Smooth muscle cell (in vitro differentiated cells): ENCODE measurements around the gene ACTR3C. TPM values are rescaled to one million over a fixed set of nuclear protein-coding genes. Genes with fewer than 3 reads are reported as not detected.

ENCODE experiments used
- DNase-seq: peaks from one replicate; lab custom pipeline; 2025; ENCODE audit not compliant: unreplicated experiment; lab: John Stamatoyannopoulos, UW
- H2AFZ ChIP-seq: fragments of 200-600 bp; sonication (generic); 2 replicates; pipeline ENCODE4 v1.6.0; 2016; ENCODE audit warnings: antibody characterized with exemption, low read depth, mild to moderate bottlenecking
- H3F3A ChIP-seq: fragments of 200-600 bp; sonication (generic); 2 replicates; pipeline ENCODE4 v1.6.0; 2017; ENCODE audit warnings: antibody characterized with exemption, low read depth
- H3K27ac ChIP-seq: fragments of 200-600 bp; sonication (generic); 2 replicates; pipeline ENCODE4 v1.5.1; 2016; ENCODE audit warnings: low read depth, mild to moderate bottlenecking
- H3K27me3 ChIP-seq: fragments of 200-600 bp; sonication (generic); 2 replicates; pipeline ENCODE4 v1.6.1; 2016; ENCODE audit warnings: low read depth, mild to moderate bottlenecking
- H3K36me3 ChIP-seq: fragments of 200-600 bp; sonication (generic); 2 replicates; pipeline ENCODE4 v1.5.1; 2016; ENCODE audit warnings: low read depth
- H3K4me1 ChIP-seq: fragments of 200-600 bp; sonication (generic); 2 replicates; pipeline ENCODE4 v1.5.1; 2016; ENCODE audit warnings: low read depth
- H3K4me2 ChIP-seq: fragments of 200-600 bp; sonication (generic); 2 replicates; pipeline ENCODE4 v1.6.0; 2016; ENCODE audit warnings: mild to moderate bottlenecking
- H3K4me3 ChIP-seq: fragments of 200-600 bp; sonication (generic); 2 replicates; pipeline ENCODE4 v1.5.1; 2016; ENCODE audit warnings: mild to moderate bottlenecking
- H3K79me2 ChIP-seq: fragments of 200-600 bp; sonication (generic); 2 replicates; pipeline ENCODE4 v1.6.0; 2016; ENCODE audit warnings: low read depth, mild to moderate bottlenecking
- H3K9ac ChIP-seq: fragments of 200-600 bp; sonication (generic); 2 replicates; pipeline ENCODE4 v1.6.0; 2016; ENCODE audit warnings: low read depth
- H3K9me3 ChIP-seq: fragments of 200-600 bp; sonication (generic); replicated peaks from 2 replicates; pipeline ENCODE4 v1.5.1; 2016; ENCODE audit warnings: low read depth
- H4K20me1 ChIP-seq: fragments of 200-600 bp; sonication (generic); 2 replicates; pipeline ENCODE4 v1.6.0; 2016; ENCODE audit warnings: low read depth
- CTCF ChIP-seq: fragments of 200-600 bp; sonication (generic); IDR thresholded peaks from 2 replicates; pipeline ENCODE4 v1.5.1; 2017; ENCODE audit warnings: borderline replicate concordance, mild to moderate bottlenecking, antibody characterized with exemption; ENCODE audit not compliant: insufficient read depth, poor library complexity, severe bottlenecking
- WGBS: methylation state at CpG from one replicate; pipeline ENCODE4 v1.1.7; 2016; ENCODE audit warnings: low lambda C conversion rate; 5-methylcytosine and 5-hydroxymethylcytosine counted together
- polyA plus RNA-seq: library from polyadenylated mRNA; unstranded; fragments of >200 nt; fragmentation: Nextera tagmentation; extraction: Ambion mirVana; gene quantifications from 2 replicates; pipeline ENCODE4 v1.2.1, GENCODE V29; 2016
- total RNA-seq: library from RNA; depleted of rRNA; stranded (reverse); fragments of >200 nt; gene quantifications from 2 replicates; pipeline ENCODE4 v1.2.3, GENCODE V29; 2014

The ACTR3C gene
- total and polyA plus RNA-seq, 2 experiments from 2014 or later: 0.89 to 7.6 TPM

- no peaks in the 10 kb centered on the region for H4K20me1 ChIP-seq
- H3F3A ChIP-seq: no peaks in the 10 kb centered on the region
- H3K4me2 ChIP-seq: peak overlapping the region; percentile 25
- peaks cover 4% of the 10 kb centered on the region for H3K4me1 ChIP-seq
- WGBS: 26% methylated on average over 6 of the region's 6 CpGs
- H3K9ac ChIP-seq: no peak overlapping the region
- H3K27ac ChIP-seq: no peak overlapping the region
- peak; percentile 62 for TF ChIP-seq CTCF
- H2AFZ ChIP-seq: peak overlapping the region; percentile 28
- no peaks in the 10 kb centered on the region for H3K36me3 ChIP-seq
- H3K27me3 ChIP-seq: no peaks in the 10 kb centered on the region
- no peak overlapping the region for H3K4me3 ChIP-seq
- no peaks in the 10 kb centered on the region for H3K9me3 ChIP-seq
- H3K79me2 ChIP-seq: no peaks in the 10 kb centered on the region
- DNase-seq: no peak
Observed at GRCh38 chr7:150356265-150356897, 33.0 kb upstream of the ACTR3C start.

DNA sequence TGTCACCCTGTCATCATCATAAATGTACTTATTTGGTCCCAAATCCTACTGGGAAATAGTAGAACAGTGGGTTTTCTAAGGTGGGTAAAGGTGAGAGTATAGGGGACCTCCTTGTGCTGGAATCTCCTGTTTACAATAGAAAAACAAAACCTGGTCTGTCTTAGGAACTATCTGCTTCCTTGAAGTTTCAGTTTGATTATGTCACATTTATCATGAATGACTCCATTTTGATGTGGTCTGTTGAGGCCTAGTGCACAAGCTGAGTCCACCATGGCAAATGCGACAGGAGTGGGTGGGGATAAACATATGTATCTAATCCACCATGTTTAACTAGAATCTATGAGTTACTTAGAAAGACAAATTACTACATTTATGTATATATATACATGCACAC, 32.3 kb upstream of the ACTR3C start:
- no peak for TF ChIP-seq CTCF
- H3K4me3 ChIP-seq: no peak overlapping the region
- no peak overlapping the region for H3K9ac ChIP-seq
- no peak for DNase-seq
- H3K27ac ChIP-seq: no peak overlapping the region
- no peaks in the 10 kb centered on the region for H3F3A ChIP-seq
- 93% methylated on average over 1 of the region's 1 CpG for WGBS
- no peaks in the 10 kb centered on the region for H3K79me2 ChIP-seq
- no peak overlapping the region for H2AFZ ChIP-seq
- no peaks in the 10 kb centered on the region for H4K20me1 ChIP-seq
- H3K36me3 ChIP-seq: no peaks in the 10 kb centered on the region
- H3K4me1 ChIP-seq: peaks cover 4% of the 10 kb centered on the region
- no peak overlapping the region for H3K4me2 ChIP-seq
- no peaks in the 10 kb centered on the region for H3K27me3 ChIP-seq
- H3K9me3 ChIP-seq: no peaks in the 10 kb centered on the region

- Histone ChIP-seq H3K4me2 (no peak overlapping the region), H3K9ac (no peak overlapping the region), H3K27ac (no peak overlapping the region), H3F3A (no peaks in the 10 kb centered on the region), H3K4me3 (no peak overlapping the region), H3K9me3 (no peaks in the 10 kb centered on the region), H3K4me1 (peaks cover 2% of the 10 kb centered on the region), H3K36me3 (no peaks in the 10 kb centered on the region), H4K20me1 (no peaks in the 10 kb centered on the region), H3K79me2 (no peaks in the 10 kb centered on the region), H2AFZ (no peak overlapping the region), H3K27me3 (no peaks in the 10 kb centered on the region)
- 72% methylated on average over 8 of the region's 8 CpGs for WGBS
- TF ChIP-seq CTCF: no peak
- DNase-seq: no peak
Observed at GRCh38 chr7:150351587-150352194, 28.3 kb upstream of the ACTR3C start.

DNA sequence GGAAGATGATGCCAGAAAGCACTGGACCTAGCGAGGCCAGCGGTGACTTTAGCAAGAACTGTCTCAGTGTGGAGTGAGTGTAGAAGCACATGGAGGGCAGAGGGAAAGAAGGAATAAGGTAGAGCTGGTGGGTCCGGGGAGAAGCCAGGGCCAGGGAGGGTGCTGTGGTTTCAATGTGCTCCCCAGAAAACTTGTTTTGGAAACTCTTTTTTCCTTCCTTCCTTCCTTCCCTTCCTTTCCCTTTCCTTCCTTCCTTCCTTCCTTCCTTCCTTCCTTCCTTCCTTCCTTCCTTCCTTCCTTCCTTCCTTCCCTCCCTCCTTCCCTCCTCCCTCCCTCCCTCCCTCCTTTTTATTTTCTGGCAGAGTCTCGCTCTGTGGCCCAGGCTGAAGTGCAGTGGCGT, 23.6 kb upstream of the ACTR3C start:
- Histone ChIP-seq H3K27ac (no peak overlapping the region), H3K9ac (no peak overlapping the region), H3K4me3 (no peak overlapping the region), H2AFZ (no peak overlapping the region), H3K36me3 (no peaks in the 10 kb centered on the region), H3K79me2 (no peaks in the 10 kb centered on the region), H3F3A (no peaks in the 10 kb centered on the region), H3K27me3 (peaks cover 11% of the 10 kb centered on the region), H3K4me1 (no peaks in the 10 kb centered on the region), H4K20me1 (no peaks in the 10 kb centered on the region), H3K9me3 (no peaks in the 10 kb centered on the region), H3K4me2 (no peak overlapping the region)
- 85% methylated on average over 4 of the region's 5 CpGs for WGBS
- DNase-seq: no peak
- TF ChIP-seq CTCF: no peak
